HEK293 (cell line): ENCODE measurements around the gene EMSY.

Experiments
- CTCF ChIP-seq: fragments of 450-650 bp; formaldehyde crosslinking; IDR thresholded peaks from 2 replicates; pipeline ENCODE4 v1.5.1; 2016; ENCODE audit warnings: missing biosample characterization, missing genetic modification characterization
- TRIM28 ChIP-seq: IDR thresholded peaks from 2 replicates; pipeline ENCODE4 v1.6.1; 2011; ENCODE audit warnings: low read length, control low read depth, borderline replicate concordance
- TSHZ1 ChIP-seq: fragments of 450-650 bp; formaldehyde crosslinking; IDR thresholded peaks from 2 replicates; pipeline ENCODE4 v1.5.1; 2016; ENCODE audit warnings: missing biosample characterization, missing genetic modification characterization, borderline replicate concordance

GRCh38 chr11:76524919-76525318 lies 80.1 kb downstream of the EMSY start:
- TF ChIP-seq CTCF (tag by site-specific recombination) (no peak), TRIM28 (no peak), TSHZ1 (no peak)
